K562 (cell line): ENCODE results near the gene PDCD5. TPM values are rescaled to one million over a fixed set of nuclear protein-coding genes. Genes with fewer than 3 reads are reported as not detected.
A peak's percentile ranks its signal among the peaks of the same experiment; 100 is the strongest.

ENCODE experiments used
- ILF3 ChIP-seq: fragments of 450-650 bp; IDR thresholded peaks from 2 replicates; pipeline ENCODE4 v1.6.1; 2018; ENCODE audit warnings: antibody characterized with exemption, mild to moderate bottlenecking, moderate library complexity, borderline replicate concordance
- NCOA4 ChIP-seq: fragments of 450-650 bp; IDR thresholded peaks from 2 replicates; pipeline ENCODE4 v1.6.1; 2018; ENCODE audit warnings: mild to moderate bottlenecking; ENCODE audit not compliant: partially characterized antibody
- NFE2L1 ChIP-seq: fragments of 450-650 bp; IDR thresholded peaks from 2 replicates; pipeline ENCODE4 v1.6.1; 2016; ENCODE audit warnings: missing genetic modification characterization, low read depth, mild to moderate bottlenecking, missing compliant biosample characterization, moderate library complexity, borderline replicate concordance
- SAP30 ChIP-seq: fragments of 200-600 bp; sonication (generic); IDR thresholded peaks from 2 replicates; pipeline ENCODE4 v1.6.1; 2012; ENCODE audit warnings: borderline replicate concordance, low read depth, mild to moderate bottlenecking, moderate library complexity, low read length, control low read depth, inconsistent platforms; ENCODE audit not compliant: insufficient read depth, poor library complexity, severe bottlenecking
- ZNF184 ChIP-seq: sonication (generic); formaldehyde crosslinking; IDR thresholded peaks from 2 replicates; pipeline ENCODE4 v1.5.0; 2020; ENCODE audit warnings: missing genetic modification reagents
- polyA plus RNA-seq, 8 experiments: library from polyadenylated mRNA; depleted of rRNA in 4 of 8; stranded (reverse) in 5 of 8; unstranded in 3 of 8; fragments of >200 nt; fragmentation: Nextera tagmentation in 2 of 8; fragmentation: Illumina TruSeq in 1 of 8; extraction: Ambion mirVana in 2 of 8; extraction: Trizol in 1 of 8; gene quantifications; 2 replicates each; pipeline versions ENCODE4 v1.2.1 to v1.2.3, GENCODE V29; 2011 to 2014; ENCODE audit warnings: inconsistent platforms in 1 of 8, missing spikeins in 1 of 8
- total RNA-seq, 7 experiments: library from RNA; depleted of rRNA in 6 of 7; stranded (reverse); fragments of >200 nt in 6 of 7; fragmentation: Illumina TruSeq in 2 of 7; extraction: Trizol in 2 of 7; gene quantifications; 2 replicates each; pipeline versions ENCODE4 v1.2.1 to v1.2.3, GENCODE V29; 2011 to 2021; ENCODE audit warnings: low replicate concordance in 1 of 7
- TF ChIP-seq, protein P1 (sequence below): IDR thresholded peaks from 2 replicates; pipeline ENCODE4 v1.6.1; 2016; ENCODE audit warnings: missing genetic modification characterization, missing compliant biosample characterization
- TF ChIP-seq, protein P2 (sequence below), 2 experiments: fragments of 450-650 bp; IDR thresholded peaks; 2 replicates each; pipeline ENCODE4 v1.6.1; 2016; ENCODE audit warnings: mild to moderate bottlenecking in 2 of 2, borderline replicate concordance in 1 of 2, low read depth in 1 of 2, moderate library complexity in 1 of 2
- TF ChIP-seq, protein P3 (sequence below): fragments of 250-450 bp; sonication (Bioruptor Pico); IDR thresholded peaks from 2 replicates; pipeline ENCODE4 v1.6.1; 2021; ENCODE audit warnings: mild to moderate bottlenecking
- TF ChIP-seq, protein P4 (sequence below): IDR thresholded peaks from 2 replicates; pipeline ENCODE4 v1.6.1; 2011; ENCODE audit warnings: borderline replicate concordance, low read depth, mild to moderate bottlenecking, moderate library complexity, low read length; ENCODE audit not compliant: insufficient read depth, poor library complexity, severe bottlenecking

Gene PDCD5
- total and polyA plus RNA-seq, 9 of the 15 experiments (the other 6 are each of a cell fraction or from before 2014, with no cell fraction given) = 122 to 322 (median 269) TPM

DNA sequence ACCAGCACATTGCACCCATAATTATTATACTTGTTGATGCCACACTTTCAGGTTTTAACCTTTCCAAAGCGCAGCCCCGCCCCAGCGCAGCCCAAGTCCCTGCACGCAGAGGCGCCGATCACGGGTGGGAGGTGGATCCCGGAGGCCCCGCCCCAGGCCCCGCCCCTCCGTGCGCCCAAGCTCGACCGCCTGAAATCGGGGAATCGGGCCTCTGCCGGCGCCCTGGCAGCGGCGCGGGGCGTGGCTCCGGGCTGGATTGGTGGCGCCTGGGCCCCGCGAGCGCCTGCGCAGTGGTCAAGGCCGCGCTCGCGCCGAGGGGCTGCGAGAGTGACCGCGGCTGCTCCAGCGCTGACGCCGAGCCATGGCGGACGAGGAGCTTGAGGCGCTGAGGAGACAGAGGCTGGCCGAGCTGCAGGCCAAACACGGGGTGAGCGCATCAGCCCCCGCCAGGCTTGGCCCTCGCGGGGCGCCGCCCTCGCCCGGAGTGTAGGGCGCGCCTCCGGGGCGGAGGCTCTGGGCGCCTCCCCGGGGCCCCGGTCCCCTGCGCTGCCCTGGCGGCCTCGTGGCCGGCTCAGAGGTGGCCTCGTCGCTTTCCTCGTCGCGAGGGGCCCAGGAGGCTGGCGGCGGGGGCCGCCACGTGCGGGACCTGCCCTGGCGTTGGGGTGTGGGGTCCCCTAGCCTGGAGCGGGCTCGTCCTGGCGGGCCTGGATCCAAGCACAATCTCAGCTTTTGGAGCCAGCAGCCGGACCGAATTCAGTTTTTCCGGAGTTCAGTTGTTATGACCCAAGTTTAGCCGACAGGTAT lies at the start of gene PDCD5 (continued):
- TF ChIP-seq, protein P1, sequence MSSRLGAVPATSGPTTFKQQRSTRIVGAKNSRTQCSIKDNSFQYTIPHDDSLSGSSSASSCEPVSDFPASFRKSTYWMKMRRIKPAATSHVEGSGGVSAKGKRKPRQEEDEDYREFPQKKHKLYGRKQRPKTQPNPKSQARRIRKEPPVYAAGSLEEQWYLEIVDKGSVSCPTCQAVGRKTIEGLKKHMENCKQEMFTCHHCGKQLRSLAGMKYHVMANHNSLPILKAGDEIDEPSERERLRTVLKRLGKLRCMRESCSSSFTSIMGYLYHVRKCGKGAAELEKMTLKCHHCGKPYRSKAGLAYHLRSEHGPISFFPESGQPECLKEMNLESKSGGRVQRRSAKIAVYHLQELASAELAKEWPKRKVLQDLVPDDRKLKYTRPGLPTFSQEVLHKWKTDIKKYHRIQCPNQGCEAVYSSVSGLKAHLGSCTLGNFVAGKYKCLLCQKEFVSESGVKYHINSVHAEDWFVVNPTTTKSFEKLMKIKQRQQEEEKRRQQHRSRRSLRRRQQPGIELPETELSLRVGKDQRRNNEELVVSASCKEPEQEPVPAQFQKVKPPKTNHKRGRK (tag) = no peak
- TF ChIP-seq NCOA4 (no peak), SAP30 (peak; percentile 95), NFE2L1 (tag) (no peak), ZNF184 (CRISPR knock-in tag) (no peak), ILF3 (no peak)
- TF ChIP-seq, protein P2, sequence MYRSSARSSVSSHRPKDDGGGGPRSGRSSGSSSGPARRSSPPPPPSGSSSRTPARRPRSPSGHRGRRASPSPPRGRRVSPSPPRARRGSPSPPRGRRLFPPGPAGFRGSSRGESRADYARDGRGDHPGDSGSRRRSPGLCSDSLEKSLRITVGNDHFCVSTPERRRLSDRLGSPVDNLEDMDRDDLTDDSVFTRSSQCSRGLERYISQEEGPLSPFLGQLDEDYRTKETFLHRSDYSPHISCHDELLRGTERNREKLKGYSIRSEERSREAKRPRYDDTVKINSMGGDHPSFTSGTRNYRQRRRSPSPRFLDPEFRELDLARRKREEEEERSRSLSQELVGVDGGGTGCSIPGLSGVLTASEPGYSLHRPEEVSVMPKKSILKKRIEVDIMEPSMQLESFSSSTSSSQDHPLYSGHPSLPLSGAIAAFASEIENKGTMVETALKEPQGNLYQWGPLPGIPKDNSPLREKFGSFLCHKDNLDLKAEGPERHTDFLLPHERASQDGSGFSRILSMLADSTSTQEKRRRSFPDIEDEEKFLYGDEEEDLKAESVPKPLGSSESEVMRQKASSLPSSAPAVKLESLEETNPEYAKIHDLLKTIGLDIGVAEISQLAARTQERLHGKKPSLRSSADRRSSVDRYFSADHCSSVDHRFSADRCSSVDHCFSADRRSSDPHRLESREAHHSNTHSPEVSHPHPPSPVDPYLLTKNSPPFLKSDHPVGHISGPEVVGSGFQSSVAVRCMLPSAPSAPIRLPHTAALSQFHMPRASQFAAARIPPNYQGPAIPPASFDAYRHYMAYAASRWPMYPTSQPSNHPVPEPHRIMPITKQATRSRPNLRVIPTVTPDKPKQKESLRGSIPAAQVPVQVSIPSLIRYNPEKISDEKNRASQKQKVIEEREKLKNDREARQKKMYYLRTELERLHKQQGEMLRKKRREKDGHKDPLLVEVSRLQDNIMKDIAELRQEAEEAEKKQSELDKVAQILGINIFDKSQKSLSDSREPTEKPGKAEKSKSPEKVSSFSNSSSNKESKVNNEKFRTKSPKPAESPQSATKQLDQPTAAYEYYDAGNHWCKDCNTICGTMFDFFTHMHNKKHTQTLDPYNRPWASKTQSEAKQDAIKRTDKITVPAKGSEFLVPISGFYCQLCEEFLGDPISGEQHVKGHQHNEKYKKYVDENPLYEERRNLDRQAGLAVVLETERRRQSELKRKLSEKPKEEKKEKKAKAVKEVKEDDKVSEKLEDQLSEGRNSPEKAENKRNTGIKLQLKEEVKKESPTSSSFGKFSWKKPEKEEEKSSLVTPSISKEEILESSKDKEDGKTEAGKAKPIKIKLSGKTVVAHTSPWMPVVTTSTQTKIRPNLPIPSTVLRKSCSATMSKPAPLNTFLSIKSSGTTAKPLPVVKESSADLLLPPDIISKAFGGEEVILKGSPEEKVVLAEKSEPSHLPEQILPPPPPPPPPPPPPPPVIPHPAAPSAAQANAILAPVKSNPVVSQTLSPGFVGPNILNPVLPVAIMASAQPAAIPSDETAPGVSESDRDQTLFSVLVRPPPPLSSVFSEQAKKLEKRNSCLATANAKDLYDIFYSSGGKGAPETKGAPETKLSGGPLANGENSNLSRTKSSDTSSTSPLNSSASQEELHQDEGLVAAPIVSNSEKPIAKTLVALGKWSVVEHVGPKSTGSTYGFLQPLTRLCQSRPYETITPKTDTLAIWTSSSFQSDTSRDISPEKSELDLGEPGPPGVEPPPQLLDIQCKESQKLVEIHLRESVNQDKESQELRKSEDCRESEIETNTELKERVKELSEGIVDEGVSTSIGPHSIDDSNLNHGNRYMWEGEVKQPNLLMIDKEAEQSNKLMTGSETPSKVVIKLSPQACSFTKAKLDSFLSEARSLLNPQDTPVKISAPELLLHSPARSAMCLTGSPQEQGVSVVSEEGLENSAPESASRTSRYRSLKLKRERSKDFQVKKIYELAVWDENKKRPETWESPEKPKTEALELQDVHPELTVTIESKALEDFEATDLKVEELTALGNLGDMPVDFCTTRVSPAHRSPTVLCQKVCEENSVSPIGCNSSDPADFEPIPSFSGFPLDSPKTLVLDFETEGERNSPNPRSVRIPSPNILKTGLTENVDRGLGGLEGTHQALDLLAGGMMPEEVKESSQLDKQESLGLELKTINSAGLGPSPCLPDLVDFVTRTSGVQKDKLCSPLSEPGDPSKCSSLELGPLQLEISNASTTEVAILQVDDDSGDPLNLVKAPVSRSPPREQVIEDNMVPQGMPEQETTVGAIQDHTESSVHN (IDR thresholded peaks at IDR 0.05; ENCODE audit: borderline replicate concordance in 1 of 2, low read depth in 1 of 2) = no peak
- TF ChIP-seq, protein P3, sequence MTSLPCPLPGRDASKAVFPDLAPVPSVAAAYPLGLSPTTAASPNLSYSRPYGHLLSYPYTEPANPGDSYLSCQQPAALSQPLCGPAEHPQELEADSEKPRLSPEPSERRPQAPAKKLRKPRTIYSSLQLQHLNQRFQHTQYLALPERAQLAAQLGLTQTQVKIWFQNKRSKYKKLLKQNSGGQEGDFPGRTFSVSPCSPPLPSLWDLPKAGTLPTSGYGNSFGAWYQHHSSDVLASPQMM = no peak
- TF ChIP-seq, protein P4, sequence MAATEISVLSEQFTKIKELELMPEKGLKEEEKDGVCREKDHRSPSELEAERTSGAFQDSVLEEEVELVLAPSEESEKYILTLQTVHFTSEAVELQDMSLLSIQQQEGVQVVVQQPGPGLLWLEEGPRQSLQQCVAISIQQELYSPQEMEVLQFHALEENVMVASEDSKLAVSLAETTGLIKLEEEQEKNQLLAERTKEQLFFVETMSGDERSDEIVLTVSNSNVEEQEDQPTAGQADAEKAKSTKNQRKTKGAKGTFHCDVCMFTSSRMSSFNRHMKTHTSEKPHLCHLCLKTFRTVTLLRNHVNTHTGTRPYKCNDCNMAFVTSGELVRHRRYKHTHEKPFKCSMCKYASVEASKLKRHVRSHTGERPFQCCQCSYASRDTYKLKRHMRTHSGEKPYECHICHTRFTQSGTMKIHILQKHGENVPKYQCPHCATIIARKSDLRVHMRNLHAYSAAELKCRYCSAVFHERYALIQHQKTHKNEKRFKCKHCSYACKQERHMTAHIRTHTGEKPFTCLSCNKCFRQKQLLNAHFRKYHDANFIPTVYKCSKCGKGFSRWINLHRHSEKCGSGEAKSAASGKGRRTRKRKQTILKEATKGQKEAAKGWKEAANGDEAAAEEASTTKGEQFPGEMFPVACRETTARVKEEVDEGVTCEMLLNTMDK = peak; percentile 0
